ENCODE results near the gene CXorf65. TPM values are rescaled to one million over a fixed set of nuclear protein-coding genes. Genes with fewer than 3 reads are reported as not detected.

CXorf65 gene
- total RNA-seq, 3 donors from 2014 or later (not counting 1 experiment from before 2014, with no cell fraction given), result 55.8 to 117 (median 92.8) TPM

- H3K36me3 ChIP-seq (ENCODE audit: control insufficient read depth, insufficient read depth, low read length), result peaks cover 27% of the 10 kb centered on the region
- peak within 1 kb of the TSS; percentile 88 for H3K4me3 Mint-ChIP-seq
- intact Hi-C loops (cut with micrococcal nuclease), result loop anchor here (1.0 kb wide), 1 partner anchor 15 kb away; no protein-coding TSS in a partner anchor
These were observed 11.8 kb upstream of the CXorf65 start, which contains the start of gene MED12 for GRCh38 chrX:71118032-71118984. Gene MED12, plus strand, starts transcription at chrX:71118596. Its CDS starts 159 bp downstream, at chrX:71118755.

GRCh38 chrX:71117358-71117757 lies 10.8 kb upstream of the CXorf65 start:
- H3K4me1 ChIP-seq (ENCODE audit: control insufficient read depth, insufficient read depth, low read length), result peaks cover 27% of the 10 kb centered on the region
- H3K36me3 ChIP-seq (ENCODE audit: control insufficient read depth, insufficient read depth, low read length), result peaks cover 18% of the 10 kb centered on the region
- no peaks in the 10 kb centered on the region for H3K9me3 ChIP-seq (ENCODE audit: control insufficient read depth, insufficient read depth, low read length)
- intact Hi-C loops (cut with micrococcal nuclease), result no loop called here
- no peak for DNase-seq
- Mint-ChIP-seq H3K27me3 (ENCODE audit: low read depth in 2 of 2) (no peaks in the 10 kb centered on the region), H3K4me1 (peaks cover 15 to 28% of the 10 kb centered on the region in 2 donors), H3K4me3 (peak overlapping the region; percentile 21), H3K36me3 (no peaks in the 10 kb centered on the region), H3K9me3 (no peaks in the 10 kb centered on the region), H3K27ac (peak overlapping the region; percentile 90 to 92)
- TF ChIP-seq, protein P1, sequence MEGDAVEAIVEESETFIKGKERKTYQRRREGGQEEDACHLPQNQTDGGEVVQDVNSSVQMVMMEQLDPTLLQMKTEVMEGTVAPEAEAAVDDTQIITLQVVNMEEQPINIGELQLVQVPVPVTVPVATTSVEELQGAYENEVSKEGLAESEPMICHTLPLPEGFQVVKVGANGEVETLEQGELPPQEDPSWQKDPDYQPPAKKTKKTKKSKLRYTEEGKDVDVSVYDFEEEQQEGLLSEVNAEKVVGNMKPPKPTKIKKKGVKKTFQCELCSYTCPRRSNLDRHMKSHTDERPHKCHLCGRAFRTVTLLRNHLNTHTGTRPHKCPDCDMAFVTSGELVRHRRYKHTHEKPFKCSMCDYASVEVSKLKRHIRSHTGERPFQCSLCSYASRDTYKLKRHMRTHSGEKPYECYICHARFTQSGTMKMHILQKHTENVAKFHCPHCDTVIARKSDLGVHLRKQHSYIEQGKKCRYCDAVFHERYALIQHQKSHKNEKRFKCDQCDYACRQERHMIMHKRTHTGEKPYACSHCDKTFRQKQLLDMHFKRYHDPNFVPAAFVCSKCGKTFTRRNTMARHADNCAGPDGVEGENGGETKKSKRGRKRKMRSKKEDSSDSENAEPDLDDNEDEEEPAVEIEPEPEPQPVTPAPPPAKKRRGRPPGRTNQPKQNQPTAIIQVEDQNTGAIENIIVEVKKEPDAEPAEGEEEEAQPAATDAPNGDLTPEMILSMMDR (IDR thresholded peaks at IDR 0.05), result no peak
- 100% methylated on average over 6 of the region's 10 CpGs for WGBS (ENCODE audit: insufficient coverage)
- H3K27ac ChIP-seq (ENCODE audit: low read length), result peak overlapping the region; percentile 79
- no peaks in the 10 kb centered on the region for H3K27me3 ChIP-seq (ENCODE audit: control insufficient read depth, insufficient read depth, low read length)
- ATAC-seq, result no peak
- H3K4me3 ChIP-seq (ENCODE audit: low read length), result no peak overlapping the region

More at GRCh38 chrX:71118032-71118984, 11.8 kb upstream of the CXorf65 start, which contains the start of gene MED12:
- H3K9me3 ChIP-seq (ENCODE audit: control insufficient read depth, insufficient read depth, low read length), result no peaks in the 10 kb centered on the region
- Mint-ChIP-seq H3K9me3 (no peaks in the 10 kb centered on the region), H3K36me3 (no peaks in the 10 kb centered on the region), H3K27ac (peak within 1 kb of the TSS; percentile 90 to 92), H3K4me1 (peaks cover 10 to 30% of the 10 kb centered on the region in 2 donors), H3K27me3 (ENCODE audit: low read depth in 2 of 2) (no peaks in the 10 kb centered on the region)
- peak within 1 kb of the TSS; percentile 92 for H3K4me3 ChIP-seq (ENCODE audit: low read length)
- TF ChIP-seq, protein P1 (IDR thresholded peaks at IDR 0.05), result no peak
- WGBS (ENCODE audit: insufficient coverage), result 2% methylated on average over 49 of the region's 56 CpGs
- H3K27ac ChIP-seq (ENCODE audit: low read length), result peak within 1 kb of the TSS; percentile 79
- H3K4me1 ChIP-seq (ENCODE audit: control insufficient read depth, insufficient read depth, low read length), result peaks cover 20% of the 10 kb centered on the region
- ATAC-seq (peak; percentile 94 to 98 (median 97)), DNase-seq (peak; percentile 80 to 87)
- H3K27me3 ChIP-seq (ENCODE audit: control insufficient read depth, insufficient read depth, low read length), result no peaks in the 10 kb centered on the region

GRCh38 chrX:71111921-71112431 lies 5.4 kb upstream of the CXorf65 start:
- peaks cover 52 to 58% of the 10 kb centered on the region in 2 donors for H3K4me1 Mint-ChIP-seq

More at GRCh38 chrX:71111921-71112431, 5.4 kb upstream of the CXorf65 start:
- 0% methylated on average over 3 of the region's 5 CpGs for WGBS (ENCODE audit: insufficient coverage)
- intact Hi-C loops (cut with micrococcal nuclease), result loop anchor here (2.0 to 5.0 kb wide), 3 partner anchors 15 to 255 kb away; partner anchors contain the start of genes SNX12 and TAF1
- DNase-seq (peak in 1 of 2 donors; percentile 74), ATAC-seq (peak; percentile 40 to 49 (median 40))
- Histone ChIP-seq H3K27ac (ENCODE audit: low read length) (peak overlapping the region; percentile 100), H3K4me1 (ENCODE audit: control insufficient read depth, insufficient read depth, low read length) (peaks cover 51% of the 10 kb centered on the region), H3K36me3 (ENCODE audit: control insufficient read depth, insufficient read depth, low read length) (peaks cover 29% of the 10 kb centered on the region), H3K4me3 (ENCODE audit: low read length) (peak overlapping the region; percentile 74), H3K9me3 (ENCODE audit: control insufficient read depth, insufficient read depth, low read length) (no peaks in the 10 kb centered on the region), H3K27me3 (ENCODE audit: control insufficient read depth, insufficient read depth, low read length) (no peaks in the 10 kb centered on the region)
- H3K27me3 Mint-ChIP-seq (ENCODE audit: low read depth in 2 of 2), result no peaks in the 10 kb centered on the region
- peak overlapping the region; percentile 84 for H3K4me3 Mint-ChIP-seq
- no peaks in the 10 kb centered on the region for H3K36me3 Mint-ChIP-seq
- peak overlapping the region; percentile 97 to 99 for H3K27ac Mint-ChIP-seq
- TF ChIP-seq, protein P1 (IDR thresholded peaks at IDR 0.05), result no peak
- no peaks in the 10 kb centered on the region for H3K9me3 Mint-ChIP-seq
